H9 (cell line): Measurements from ENCODE around the gene GALNT16. TPM values are rescaled to one million over a fixed set of nuclear protein-coding genes. Genes with fewer than 3 reads are reported as not detected.

ENCODE experiments used
- DNase-seq: peaks from one replicate; pipeline ENCODE4 v3.0.0-alpha.2; 2017
- H2AFZ ChIP-seq: one replicate; pipeline ENCODE4 v1.6.1; 2013; ENCODE audit warnings: mild to moderate bottlenecking, low read length, control low read depth, moderate library complexity
- H2AK5ac ChIP-seq: 2 replicates; pipeline ENCODE4 v1.6.1; 2013; ENCODE audit warnings: low read length, control low read depth, mixed read lengths; ENCODE audit not compliant: insufficient read length
- H2BK120ac ChIP-seq: one replicate; pipeline ENCODE4 v1.6.1; 2013; ENCODE audit warnings: low read depth, mild to moderate bottlenecking, low read length, control low read depth, inconsistent platforms; ENCODE audit not compliant: poor library complexity, severe bottlenecking
- H2BK12ac ChIP-seq: 2 replicates; pipeline ENCODE4 v1.6.1; 2013; ENCODE audit warnings: low read length, control low read depth, mixed read lengths, low read depth; ENCODE audit not compliant: insufficient read length
- H2BK15ac ChIP-seq: 2 replicates; pipeline ENCODE4 v1.6.1; 2013; ENCODE audit warnings: low read depth, low read length, control low read depth
- H2BK20ac ChIP-seq: one replicate; pipeline ENCODE4 v1.6.1; 2013; ENCODE audit warnings: low read depth, mild to moderate bottlenecking, low read length, control low read depth, inconsistent platforms; ENCODE audit not compliant: poor library complexity, severe bottlenecking
- H2BK5ac ChIP-seq: 2 replicates; pipeline ENCODE4 v1.6.1; 2013; ENCODE audit warnings: low read length, control low read depth, mixed read lengths; ENCODE audit not compliant: insufficient read length
- H3K14ac ChIP-seq: 2 replicates; pipeline ENCODE4 v1.6.1; 2013; ENCODE audit warnings: low read length, control low read depth; ENCODE audit not compliant: insufficient read depth
- H3K18ac ChIP-seq: 2 replicates; pipeline ENCODE4 v1.6.1; 2013; ENCODE audit warnings: low read depth, mild to moderate bottlenecking, mixed read lengths, low read length, control low read depth; ENCODE audit not compliant: insufficient read length
- H3K23ac ChIP-seq: 2 replicates; pipeline ENCODE4 v1.6.1; 2013; ENCODE audit warnings: low read length, control low read depth, mixed read lengths, low read depth; ENCODE audit not compliant: insufficient read length
- H3K23me2 ChIP-seq: 2 replicates; pipeline ENCODE4 v1.6.1; 2013; ENCODE audit warnings: low read depth, mild to moderate bottlenecking, mixed read lengths, low read length, control low read depth; ENCODE audit not compliant: insufficient read length, poor library complexity, severe bottlenecking
- H3K27ac ChIP-seq: 2 replicates; pipeline ENCODE4 v1.5.1; 2013; ENCODE audit warnings: low read length, control low read depth, mixed read lengths, low read depth; ENCODE audit not compliant: insufficient read length
- H3K27me3 ChIP-seq: 2 replicates; pipeline ENCODE4 v1.6.1; 2013; ENCODE audit warnings: low read length, control low read depth, inconsistent platforms; ENCODE audit not compliant: insufficient read depth
- H3K4ac ChIP-seq: 2 replicates; pipeline ENCODE4 v1.6.1; 2013; ENCODE audit warnings: low read depth, mild to moderate bottlenecking, control low read depth, inconsistent platforms, low read length, moderate library complexity
- H3K4me1 ChIP-seq: 2 replicates; pipeline ENCODE4 v1.6.1; 2013; ENCODE audit warnings: low read length, control low read depth, inconsistent platforms; ENCODE audit not compliant: insufficient read depth
- H3K4me2 ChIP-seq: 2 replicates; pipeline ENCODE4 v1.6.1; 2013; ENCODE audit warnings: low read length, control low read depth, mixed read lengths; ENCODE audit not compliant: insufficient read length, insufficient read depth
- H3K56ac ChIP-seq: 2 replicates; pipeline ENCODE4 v1.6.1; 2013; ENCODE audit warnings: low read depth, mild to moderate bottlenecking, mixed read lengths, low read length, control low read depth; ENCODE audit not compliant: insufficient read length
- H3K79me1 ChIP-seq: 2 replicates; pipeline ENCODE4 v1.6.1; 2013; ENCODE audit warnings: low read depth, mild to moderate bottlenecking, moderate library complexity, low read length, control low read depth, inconsistent platforms; ENCODE audit not compliant: insufficient read depth, poor library complexity, severe bottlenecking
- H3K79me2 ChIP-seq: 2 replicates; pipeline ENCODE4 v1.6.1; 2013; ENCODE audit warnings: low read length, control low read depth, inconsistent platforms; ENCODE audit not compliant: insufficient read depth
- H3K9ac ChIP-seq: 2 replicates; pipeline ENCODE4 v1.6.1; 2013; ENCODE audit warnings: low read length, control low read depth, mixed read lengths; ENCODE audit not compliant: insufficient read length; ENCODE audit errors: extremely low read depth
- H3K9me3 ChIP-seq: one replicate; pipeline ENCODE4 v1.6.1; 2013; ENCODE audit warnings: low read depth, low read length, inconsistent platforms; ENCODE audit not compliant: control insufficient read depth
- H3T11ph ChIP-seq: one replicate; pipeline ENCODE4 v1.6.1; 2013; ENCODE audit warnings: mild to moderate bottlenecking, low read length, control low read depth, inconsistent platforms
- H4K20me1 ChIP-seq: one replicate; pipeline ENCODE4 v1.6.1; 2013; ENCODE audit not compliant: control insufficient read depth, insufficient read length, insufficient read depth
- H4K5ac ChIP-seq: 2 replicates; pipeline ENCODE4 v1.6.1; 2013; ENCODE audit warnings: low read depth, mild to moderate bottlenecking, mixed read lengths, low read length, control low read depth; ENCODE audit not compliant: insufficient read length
- H4K8ac ChIP-seq: replicated peaks from 2 replicates; pipeline ENCODE4 v1.6.1; 2013; ENCODE audit warnings: low read length, control low read depth, mixed read lengths, low read depth; ENCODE audit not compliant: insufficient read length
- H4K91ac ChIP-seq: 2 replicates; pipeline ENCODE4 v1.6.1; 2013; ENCODE audit warnings: low read depth, mild to moderate bottlenecking, moderate library complexity, mixed read lengths, low read length, control low read depth; ENCODE audit not compliant: insufficient read length
- H3K27ac Mint-ChIP-seq, 3 experiments: 2 replicates in 2 of 3; 3 replicates in 1 of 3; pipeline ENCODE4 v1.8.0; 2020 to 2021; ENCODE audit warnings: mixed read lengths in 3 of 3, mild to moderate bottlenecking in 1 of 3, moderate library complexity in 1 of 3
- H3K27me3 Mint-ChIP-seq: 2 replicates; pipeline ENCODE4 v1.8.0; 2021; ENCODE audit warnings: low read depth, mild to moderate bottlenecking, moderate library complexity, mixed read lengths
- H3K36me3 Mint-ChIP-seq, 3 experiments: 2 replicates in 2 of 3; 3 replicates in 1 of 3; pipeline ENCODE4 v1.8.0; 2020 to 2021; ENCODE audit warnings: low read depth in 3 of 3, mixed read lengths in 3 of 3; ENCODE audit not compliant: insufficient read depth in 1 of 3
- H3K4me1 Mint-ChIP-seq, 2 experiments: 2 replicates each; pipeline ENCODE4 v1.8.0; 2020; ENCODE audit warnings: mixed read lengths in 2 of 2
- H3K4me3 Mint-ChIP-seq, 2 experiments: 2 replicates in 1 of 2; 3 replicates in 1 of 2; pipeline ENCODE4 v1.8.0; 2020 to 2021; ENCODE audit warnings: mild to moderate bottlenecking in 2 of 2, mixed read lengths in 2 of 2, moderate library complexity in 1 of 2
- H3K9me3 Mint-ChIP-seq, 2 experiments: 2 replicates in 1 of 2; 3 replicates in 1 of 2; pipeline ENCODE4 v1.8.0; 2020; ENCODE audit warnings: mild to moderate bottlenecking in 2 of 2, mixed read lengths in 2 of 2, moderate library complexity in 1 of 2
- WGBS: extraction: QIAGEN DNeasy Blood & Tissue Kit; methylation state at CpG from one replicate; pipeline ENCODE4 v1.1.7; 2013; ENCODE audit warnings: missing lambda C conversion rate, low lambda C conversion rate, mixed read lengths; ENCODE audit not compliant: insufficient read length; ENCODE audit errors: extremely low coverage; 5-methylcytosine and 5-hydroxymethylcytosine counted together
- total RNA-seq: library from RNA; stranded (reverse); gene quantifications from 2 replicates; pipeline ENCODE4 v1.2.1, GENCODE V29; 2021
- TF ChIP-seq, protein P1 (sequence below): fragments of 200-600 bp; sonication (generic); conservative IDR thresholded peaks from 3 replicates; pipeline ENCODE4 v1.8.0; 2021; ENCODE audit warnings: antibody characterized with exemption, mild to moderate bottlenecking

The GALNT16 gene
- total RNA-seq, 1 experiment from 2014 or later = 2.3 TPM

GRCh38 chr14:69291396-69291795 lies 31.4 kb downstream of the GALNT16 start:
- TF ChIP-seq, protein P1, sequence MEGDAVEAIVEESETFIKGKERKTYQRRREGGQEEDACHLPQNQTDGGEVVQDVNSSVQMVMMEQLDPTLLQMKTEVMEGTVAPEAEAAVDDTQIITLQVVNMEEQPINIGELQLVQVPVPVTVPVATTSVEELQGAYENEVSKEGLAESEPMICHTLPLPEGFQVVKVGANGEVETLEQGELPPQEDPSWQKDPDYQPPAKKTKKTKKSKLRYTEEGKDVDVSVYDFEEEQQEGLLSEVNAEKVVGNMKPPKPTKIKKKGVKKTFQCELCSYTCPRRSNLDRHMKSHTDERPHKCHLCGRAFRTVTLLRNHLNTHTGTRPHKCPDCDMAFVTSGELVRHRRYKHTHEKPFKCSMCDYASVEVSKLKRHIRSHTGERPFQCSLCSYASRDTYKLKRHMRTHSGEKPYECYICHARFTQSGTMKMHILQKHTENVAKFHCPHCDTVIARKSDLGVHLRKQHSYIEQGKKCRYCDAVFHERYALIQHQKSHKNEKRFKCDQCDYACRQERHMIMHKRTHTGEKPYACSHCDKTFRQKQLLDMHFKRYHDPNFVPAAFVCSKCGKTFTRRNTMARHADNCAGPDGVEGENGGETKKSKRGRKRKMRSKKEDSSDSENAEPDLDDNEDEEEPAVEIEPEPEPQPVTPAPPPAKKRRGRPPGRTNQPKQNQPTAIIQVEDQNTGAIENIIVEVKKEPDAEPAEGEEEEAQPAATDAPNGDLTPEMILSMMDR = no peak
- no peak overlapping the region for H3K18ac ChIP-seq
- no peaks in the 10 kb centered on the region for H3K27me3 ChIP-seq
- H3K56ac ChIP-seq = no peak overlapping the region
- Mint-ChIP-seq H3K9me3 (no peaks in the 10 kb centered on the region), H3K4me1 (peaks cover 8 to 12% of the 10 kb centered on the region in 2 experiments), H3K36me3 (no peaks in the 10 kb centered on the region), H3K4me3 (no peak overlapping the region), H3K27me3 (no peaks in the 10 kb centered on the region), H3K27ac (no peak overlapping the region)
- H3K4me1 ChIP-seq = no peaks in the 10 kb centered on the region
- H3K79me2 ChIP-seq = no peaks in the 10 kb centered on the region
- H4K20me1 ChIP-seq = no peaks in the 10 kb centered on the region
- no peak overlapping the region for H2AK5ac ChIP-seq
- H3K9ac ChIP-seq = no peak overlapping the region
- H3K4ac ChIP-seq = no peak overlapping the region
- H2BK120ac ChIP-seq = no peak overlapping the region
- no peak overlapping the region for H3K23ac ChIP-seq
- no peak overlapping the region for H2AFZ ChIP-seq
- WGBS = no CpG with 5 or more reads among the region's 5 CpGs
- no peaks in the 10 kb centered on the region for H3K23me2 ChIP-seq
- H2BK12ac ChIP-seq = no peak overlapping the region
- no peak overlapping the region for H4K5ac ChIP-seq
- H2BK15ac ChIP-seq = no peak overlapping the region
- no peak overlapping the region for H3T11ph ChIP-seq
- H3K4me2 ChIP-seq = no peak overlapping the region
- H2BK20ac ChIP-seq = no peak overlapping the region
- H3K79me1 ChIP-seq = no peaks in the 10 kb centered on the region
- no peak overlapping the region for H3K14ac ChIP-seq
- no peak overlapping the region for H3K27ac ChIP-seq
- H4K8ac ChIP-seq = no peak overlapping the region
- no peak overlapping the region for H4K91ac ChIP-seq
- no peaks in the 10 kb centered on the region for H3K9me3 ChIP-seq
- no peak overlapping the region for H2BK5ac ChIP-seq
- DNase-seq = no peak
